Astrocyte (in vitro differentiated cells and primary cell): ENCODE data around the gene RPL10A. TPM values are rescaled to one million over a fixed set of nuclear protein-coding genes. Genes with fewer than 3 reads are reported as not detected.
A peak's percentile ranks its signal among the peaks of the same experiment; 100 is the strongest.

Experiments used
- DNase-seq: peaks from one replicate; pipeline ENCODE4 v3.0.0-alpha.2; 2010; ENCODE audit warnings: low read depth
- FAIRE-seq: peaks from 2 replicates; lab custom pipeline; 2011; peaks lifted over from hg19 to GRCh38; lab: Jason Lieb, UNC
- H2AFZ ChIP-seq: 2 replicates; pipeline ENCODE4 v1.6.0; 2012; ENCODE audit warnings: low read depth, low read length, inconsistent platforms
- H3K27ac ChIP-seq: 2 replicates; pipeline ENCODE4 v1.5.1; 2011; ENCODE audit warnings: low read depth, low read length, inconsistent platforms
- H3K27me3 ChIP-seq: 2 replicates; pipeline ENCODE4 v1.6.0; 2011; ENCODE audit warnings: low read length, inconsistent platforms; ENCODE audit not compliant: insufficient read depth
- H3K36me3 ChIP-seq: 2 replicates; pipeline ENCODE4 v1.5.1; 2011; ENCODE audit warnings: low read length, inconsistent platforms; ENCODE audit not compliant: insufficient read depth
- H3K4me1 ChIP-seq: 2 replicates; pipeline ENCODE4 v1.5.1; 2011; ENCODE audit warnings: low read length, inconsistent platforms; ENCODE audit not compliant: insufficient read depth
- H3K4me2 ChIP-seq: 2 replicates; pipeline ENCODE4 v1.6.0; 2012; ENCODE audit warnings: low read length, inconsistent platforms
- H3K4me3 ChIP-seq: 2 replicates; pipeline ENCODE4 v1.5.1; 2011; ENCODE audit warnings: low read depth, mild to moderate bottlenecking, low read length, inconsistent platforms; ENCODE audit not compliant: insufficient read depth
- H3K79me2 ChIP-seq: 2 replicates; pipeline ENCODE4 v1.6.0; 2012; ENCODE audit warnings: mild to moderate bottlenecking, low read length, inconsistent platforms; ENCODE audit not compliant: insufficient read depth
- H3K9ac ChIP-seq: 2 replicates; pipeline ENCODE4 v1.6.0; 2012; ENCODE audit warnings: mild to moderate bottlenecking, low read length, inconsistent platforms
- H3K9me3 ChIP-seq: 2 replicates; pipeline ENCODE4 v1.5.1; 2012; ENCODE audit warnings: low read depth, mild to moderate bottlenecking, low read length, inconsistent platforms; ENCODE audit not compliant: insufficient read depth
- H4K20me1 ChIP-seq: 2 replicates; pipeline ENCODE4 v1.6.0; 2012; ENCODE audit warnings: low read length, inconsistent platforms; ENCODE audit not compliant: insufficient read depth
- H3K27ac Mint-ChIP-seq: one replicate; pipeline ENCODE4 v1.8.0; 2021; ENCODE audit warnings: mild to moderate bottlenecking, mixed read lengths; ENCODE audit not compliant: unreplicated experiment
- H3K27me3 Mint-ChIP-seq: one replicate; pipeline ENCODE4 v1.8.0; 2021; ENCODE audit warnings: low read depth, mixed read lengths; ENCODE audit not compliant: unreplicated experiment
- H3K36me3 Mint-ChIP-seq: one replicate; pipeline ENCODE4 v1.8.0; 2021; ENCODE audit warnings: low read depth, mixed read lengths; ENCODE audit not compliant: unreplicated experiment
- H3K4me1 Mint-ChIP-seq: one replicate; pipeline ENCODE4 v1.8.0; 2021; ENCODE audit warnings: low read depth, mixed read lengths; ENCODE audit not compliant: unreplicated experiment
- H3K4me3 Mint-ChIP-seq: one replicate; pipeline ENCODE4 v1.8.0; 2021; ENCODE audit warnings: mild to moderate bottlenecking, moderate library complexity, mixed read lengths; ENCODE audit not compliant: unreplicated experiment
- H3K9me3 Mint-ChIP-seq: one replicate; pipeline ENCODE4 v1.8.0; 2021; ENCODE audit warnings: mild to moderate bottlenecking, mixed read lengths; ENCODE audit not compliant: unreplicated experiment
- EZH2 ChIP-seq: IDR thresholded peaks from 2 replicates; pipeline ENCODE4 v1.6.1; 2012; ENCODE audit warnings: mild to moderate bottlenecking, low read length, inconsistent platforms; ENCODE audit not compliant: insufficient read depth
- total RNA-seq: library from RNA; stranded (reverse); gene quantifications from 2 replicates; pipeline ENCODE4 v1.2.1, GENCODE V29; 2021
- TF ChIP-seq, protein P1 (sequence below): IDR thresholded peaks from 2 replicates; pipeline ENCODE4 v1.5.1; 2011; ENCODE audit warnings: low read depth, mild to moderate bottlenecking, inconsistent platforms, low read length, moderate library complexity; ENCODE audit not compliant: insufficient read depth

The RPL10A gene
- total RNA-seq, 1 donor from 2014 or later: 887 TPM

DNA sequence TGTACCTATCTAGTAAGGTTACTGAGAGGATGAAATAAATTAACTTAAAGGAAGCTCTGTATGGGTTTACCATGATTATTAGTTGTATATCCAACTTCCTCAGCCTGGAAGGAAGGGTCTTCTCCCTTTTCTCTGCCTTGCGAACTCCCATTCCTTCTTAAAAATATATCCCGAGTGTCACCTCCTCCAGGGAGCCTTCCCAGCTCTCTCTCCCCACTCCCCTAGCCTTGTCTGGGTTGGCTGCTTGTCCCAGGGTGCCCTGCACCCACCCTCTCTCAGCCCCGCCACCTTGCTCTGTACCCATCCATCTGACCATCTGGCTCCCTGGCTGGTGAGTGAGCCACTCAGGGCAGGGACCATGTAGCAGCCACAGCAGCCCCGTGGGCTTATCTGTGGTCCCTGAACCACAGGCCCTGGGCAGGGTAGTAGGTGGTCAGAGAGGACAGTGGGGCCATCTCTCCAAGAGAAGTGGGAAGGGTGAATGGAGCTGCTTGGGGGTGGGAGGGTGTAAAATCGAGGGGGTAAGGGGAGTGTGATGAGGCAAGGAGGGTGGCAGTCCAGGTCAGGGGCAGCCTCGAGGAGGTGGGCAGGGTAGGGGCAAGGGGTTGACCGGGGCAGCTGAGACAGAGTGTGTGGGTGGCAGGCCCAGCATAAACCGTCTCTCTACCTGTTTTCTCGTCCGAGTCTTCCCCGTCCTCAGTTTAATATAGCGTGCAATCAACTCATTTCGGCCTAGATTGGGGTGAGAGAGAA lies 15.9 kb downstream of the RPL10A start:
- Histone ChIP-seq H3K27me3 (no peaks in the 10 kb centered on the region), H3K79me2 (peaks cover 68% of the 10 kb centered on the region), H3K9me3 (no peaks in the 10 kb centered on the region), H4K20me1 (peaks cover 56% of the 10 kb centered on the region), H3K4me1 (peaks cover 42% of the 10 kb centered on the region), H3K27ac (no peak overlapping the region), H3K9ac (no peak overlapping the region), H3K4me3 (no peak overlapping the region), H3K36me3 (peaks cover 10% of the 10 kb centered on the region), H3K4me2 (peak overlapping the region; percentile 62), H2AFZ (no peak overlapping the region)
- TF ChIP-seq EZH2: no peak
- TF ChIP-seq, protein P1, sequence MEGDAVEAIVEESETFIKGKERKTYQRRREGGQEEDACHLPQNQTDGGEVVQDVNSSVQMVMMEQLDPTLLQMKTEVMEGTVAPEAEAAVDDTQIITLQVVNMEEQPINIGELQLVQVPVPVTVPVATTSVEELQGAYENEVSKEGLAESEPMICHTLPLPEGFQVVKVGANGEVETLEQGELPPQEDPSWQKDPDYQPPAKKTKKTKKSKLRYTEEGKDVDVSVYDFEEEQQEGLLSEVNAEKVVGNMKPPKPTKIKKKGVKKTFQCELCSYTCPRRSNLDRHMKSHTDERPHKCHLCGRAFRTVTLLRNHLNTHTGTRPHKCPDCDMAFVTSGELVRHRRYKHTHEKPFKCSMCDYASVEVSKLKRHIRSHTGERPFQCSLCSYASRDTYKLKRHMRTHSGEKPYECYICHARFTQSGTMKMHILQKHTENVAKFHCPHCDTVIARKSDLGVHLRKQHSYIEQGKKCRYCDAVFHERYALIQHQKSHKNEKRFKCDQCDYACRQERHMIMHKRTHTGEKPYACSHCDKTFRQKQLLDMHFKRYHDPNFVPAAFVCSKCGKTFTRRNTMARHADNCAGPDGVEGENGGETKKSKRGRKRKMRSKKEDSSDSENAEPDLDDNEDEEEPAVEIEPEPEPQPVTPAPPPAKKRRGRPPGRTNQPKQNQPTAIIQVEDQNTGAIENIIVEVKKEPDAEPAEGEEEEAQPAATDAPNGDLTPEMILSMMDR: no peak
- DNase-seq: no peak
- Mint-ChIP-seq H3K36me3 (peaks cover 10% of the 10 kb centered on the region), H3K9me3 (no peaks in the 10 kb centered on the region), H3K4me1 (peaks cover 31% of the 10 kb centered on the region), H3K27me3 (no peaks in the 10 kb centered on the region), H3K4me3 (no peak overlapping the region), H3K27ac (peak overlapping the region; percentile 53)
- no peak for FAIRE-seq

DNA sequence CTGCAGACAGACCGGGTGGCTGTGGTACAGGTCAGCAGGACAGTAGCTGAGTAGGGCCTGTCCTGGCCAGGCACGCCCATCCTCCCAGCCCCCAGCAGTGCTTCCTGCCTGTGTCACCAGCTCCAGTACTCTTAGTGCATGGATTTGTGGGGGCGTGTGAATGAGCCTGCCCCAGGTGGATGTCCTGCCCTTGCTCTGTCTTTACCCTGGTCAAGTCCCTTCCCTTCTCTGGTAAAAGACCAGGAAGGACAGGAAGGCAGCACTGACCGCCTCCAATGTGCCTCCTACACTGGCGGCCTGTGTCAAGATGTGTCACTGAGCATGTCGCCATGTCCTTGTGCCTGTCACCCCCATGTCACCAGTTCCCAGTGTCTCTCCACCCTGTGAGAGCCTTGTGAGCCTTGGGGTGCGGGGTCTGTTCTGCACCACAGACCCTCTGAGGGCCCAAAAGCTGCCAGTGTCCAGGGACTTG lies 16.8 kb downstream of the RPL10A start:
- H3K9ac ChIP-seq: peak overlapping the region; percentile 45
- H3K4me3 Mint-ChIP-seq: no peak overlapping the region

More for the DNA sequence above, 16.8 kb downstream of the RPL10A start:
- peaks cover 77% of the 10 kb centered on the region for H3K79me2 ChIP-seq
- H4K20me1 ChIP-seq: peaks cover 50% of the 10 kb centered on the region
- Mint-ChIP-seq H3K27ac (peak overlapping the region; percentile 94), H3K4me1 (peaks cover 35% of the 10 kb centered on the region), H3K27me3 (no peaks in the 10 kb centered on the region), H3K36me3 (peaks cover 10% of the 10 kb centered on the region), H3K9me3 (no peaks in the 10 kb centered on the region)
- H3K4me2 ChIP-seq: peak overlapping the region; percentile 62
- peaks cover 51% of the 10 kb centered on the region for H3K4me1 ChIP-seq
- no peak overlapping the region for H2AFZ ChIP-seq
- no peak overlapping the region for H3K4me3 ChIP-seq
- peak overlapping the region; percentile 79 for H3K27ac ChIP-seq
- TF ChIP-seq, protein P1: no peak
- no peak for TF ChIP-seq EZH2
- H3K36me3 ChIP-seq: peaks cover 10% of the 10 kb centered on the region
- H3K9me3 ChIP-seq: no peaks in the 10 kb centered on the region
- H3K27me3 ChIP-seq: no peaks in the 10 kb centered on the region
- no peak for DNase-seq
- no peak for FAIRE-seq
